ENCODE measurements around the gene CLDN22.

The CLDN22 gene

GRCh38 chr4:183314806-183315205, 5.3 kb downstream of the CLDN22 start:
- Histone ChIP-seq H4K20me1 (ENCODE audit: insufficient read depth, low read length) (no peaks in the 10 kb centered on the region), H3K9ac (ENCODE audit: low read length) (no peak overlapping the region), H3K27ac (ENCODE audit: low read length) (no peak overlapping the region), H3K9me2 (replicated peaks; ENCODE audit: insufficient read depth, low read length) (no peaks in the 10 kb centered on the region), H3K79me2 (ENCODE audit: low read length) (no peaks in the 10 kb centered on the region), H3F3A (ENCODE audit: insufficient read depth, low read length) (no peaks in the 10 kb centered on the region), H3K4me1 (ENCODE audit: low read length) (no peaks in the 10 kb centered on the region), H2AFZ (ENCODE audit: low read length) (no peak overlapping the region), H3K9me3 (replicated peaks; ENCODE audit: insufficient read depth, low read length) (no peaks in the 10 kb centered on the region), H3K4me2 (ENCODE audit: low read depth, low read length) (no peak overlapping the region), H3K27me3 (replicated peaks; ENCODE audit: insufficient read depth, low read length) (no peaks in the 10 kb centered on the region), H3K4me3 (ENCODE audit: low read length) (no peak overlapping the region), H3K36me3 (replicated peaks; ENCODE audit: insufficient read depth, low read length) (no peaks in the 10 kb centered on the region)
- DNase-seq = no peak
- no peak for TF ChIP-seq EZH2phosphoT487 (IDR thresholded peaks at IDR 0.05; ENCODE audit: low read length)
- no peak for TF ChIP-seq EZH2 (optimal IDR thresholded peaks at IDR 0.05; ENCODE audit: low read depth, low read length)
- TF ChIP-seq, protein P1, sequence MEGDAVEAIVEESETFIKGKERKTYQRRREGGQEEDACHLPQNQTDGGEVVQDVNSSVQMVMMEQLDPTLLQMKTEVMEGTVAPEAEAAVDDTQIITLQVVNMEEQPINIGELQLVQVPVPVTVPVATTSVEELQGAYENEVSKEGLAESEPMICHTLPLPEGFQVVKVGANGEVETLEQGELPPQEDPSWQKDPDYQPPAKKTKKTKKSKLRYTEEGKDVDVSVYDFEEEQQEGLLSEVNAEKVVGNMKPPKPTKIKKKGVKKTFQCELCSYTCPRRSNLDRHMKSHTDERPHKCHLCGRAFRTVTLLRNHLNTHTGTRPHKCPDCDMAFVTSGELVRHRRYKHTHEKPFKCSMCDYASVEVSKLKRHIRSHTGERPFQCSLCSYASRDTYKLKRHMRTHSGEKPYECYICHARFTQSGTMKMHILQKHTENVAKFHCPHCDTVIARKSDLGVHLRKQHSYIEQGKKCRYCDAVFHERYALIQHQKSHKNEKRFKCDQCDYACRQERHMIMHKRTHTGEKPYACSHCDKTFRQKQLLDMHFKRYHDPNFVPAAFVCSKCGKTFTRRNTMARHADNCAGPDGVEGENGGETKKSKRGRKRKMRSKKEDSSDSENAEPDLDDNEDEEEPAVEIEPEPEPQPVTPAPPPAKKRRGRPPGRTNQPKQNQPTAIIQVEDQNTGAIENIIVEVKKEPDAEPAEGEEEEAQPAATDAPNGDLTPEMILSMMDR (IDR thresholded peaks at IDR 0.05; ENCODE audit: low read length) = no peak

DNA sequence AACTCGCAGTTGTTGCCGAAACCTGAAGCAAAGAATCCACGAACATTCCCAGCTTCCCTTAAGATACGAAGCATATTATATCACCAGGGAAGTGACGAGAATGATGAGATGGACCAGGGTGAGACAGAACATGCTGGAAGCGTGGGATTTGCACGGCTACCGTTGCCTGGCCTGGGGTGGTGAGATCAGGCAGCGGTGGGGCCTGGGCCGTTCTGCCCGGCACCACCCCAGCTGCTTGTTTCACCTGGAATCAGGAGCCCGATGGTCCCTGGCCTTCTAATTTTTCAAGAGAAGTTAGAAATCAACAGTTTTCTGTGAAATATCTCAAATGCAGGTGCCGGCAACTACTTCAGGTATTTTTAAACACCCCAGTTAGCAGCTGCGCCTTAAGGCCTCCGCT, 5.7 kb downstream of the CLDN22 start:
- TF ChIP-seq, protein P1 (IDR thresholded peaks at IDR 0.05; ENCODE audit: low read length) = no peak
- TF ChIP-seq EZH2 (optimal IDR thresholded peaks at IDR 0.05; ENCODE audit: low read depth, low read length) = no peak
- no peak for TF ChIP-seq EZH2phosphoT487 (IDR thresholded peaks at IDR 0.05; ENCODE audit: low read length)
- Histone ChIP-seq H3F3A (ENCODE audit: insufficient read depth, low read length) (no peaks in the 10 kb centered on the region), H3K27ac (ENCODE audit: low read length) (no peak overlapping the region), H3K36me3 (replicated peaks; ENCODE audit: insufficient read depth, low read length) (no peaks in the 10 kb centered on the region), H3K79me2 (ENCODE audit: low read length) (no peaks in the 10 kb centered on the region), H3K4me3 (ENCODE audit: low read length) (no peak overlapping the region), H3K9me2 (replicated peaks; ENCODE audit: insufficient read depth, low read length) (no peaks in the 10 kb centered on the region), H2AFZ (ENCODE audit: low read length) (no peak overlapping the region), H3K27me3 (replicated peaks; ENCODE audit: insufficient read depth, low read length) (no peaks in the 10 kb centered on the region), H3K4me1 (ENCODE audit: low read length) (no peaks in the 10 kb centered on the region), H4K20me1 (ENCODE audit: insufficient read depth, low read length) (no peaks in the 10 kb centered on the region), H3K4me2 (ENCODE audit: low read depth, low read length) (no peak overlapping the region), H3K9me3 (replicated peaks; ENCODE audit: insufficient read depth, low read length) (no peaks in the 10 kb centered on the region), H3K9ac (ENCODE audit: low read length) (no peak overlapping the region)
- no peak for DNase-seq

GRCh38 chr4:183312841-183313240, 7.2 kb downstream of the CLDN22 start:
- Histone ChIP-seq H3K9ac (ENCODE audit: low read length) (no peak overlapping the region), H3K36me3 (replicated peaks; ENCODE audit: insufficient read depth, low read length) (no peaks in the 10 kb centered on the region), H3K27me3 (replicated peaks; ENCODE audit: insufficient read depth, low read length) (no peaks in the 10 kb centered on the region), H3F3A (ENCODE audit: insufficient read depth, low read length) (no peaks in the 10 kb centered on the region), H3K4me3 (ENCODE audit: low read length) (no peak overlapping the region), H4K20me1 (ENCODE audit: insufficient read depth, low read length) (no peaks in the 10 kb centered on the region), H3K79me2 (ENCODE audit: low read length) (no peaks in the 10 kb centered on the region), H3K9me2 (replicated peaks; ENCODE audit: insufficient read depth, low read length) (no peaks in the 10 kb centered on the region), H2AFZ (ENCODE audit: low read length) (no peak overlapping the region), H3K4me1 (ENCODE audit: low read length) (no peaks in the 10 kb centered on the region), H3K9me3 (replicated peaks; ENCODE audit: insufficient read depth, low read length) (no peaks in the 10 kb centered on the region), H3K4me2 (ENCODE audit: low read depth, low read length) (no peak overlapping the region), H3K27ac (ENCODE audit: low read length) (no peak overlapping the region)
- DNase-seq = no peak
- no peak for TF ChIP-seq EZH2 (optimal IDR thresholded peaks at IDR 0.05; ENCODE audit: low read depth, low read length)
- no peak for TF ChIP-seq EZH2phosphoT487 (IDR thresholded peaks at IDR 0.05; ENCODE audit: low read length)
- TF ChIP-seq, protein P1 (IDR thresholded peaks at IDR 0.05; ENCODE audit: low read length) = no peak
